ENCODE results near the gene CTU2. TPM values are rescaled to one million over a fixed set of nuclear protein-coding genes. Genes with fewer than 3 reads are reported as not detected.

Gene CTU2
- total and polyA plus RNA-seq, 9 of the 15 experiments (the other 6 are each of a cell fraction or from before 2014, with no cell fraction given), result 1.3 to 105 (median 23.2) TPM

- TF ChIP-seq ELF4 (CRISPR knock-in tag; IDR thresholded peaks at IDR 0.05) (no peak), SMARCE1 (IDR thresholded peaks at IDR 0.05) (no peak)
Observed at GRCh38 chr16:88741368-88741767, 35.1 kb downstream of the CTU2 start (continued).

GRCh38 chr16:88742896-88743605 is 36.7 kb downstream of the CTU2 start:
- H4K20me1 ChIP-seq (replicated peaks; ENCODE audit: control insufficient read depth, insufficient read depth, low read length), result peaks cover 26% of the 10 kb centered on the region; the same call in 1 of the 2 replicates
- no peaks in the 10 kb centered on the region for H3K9me3 ChIP-seq (replicated peaks; ENCODE audit: control insufficient read depth, insufficient read depth, low read depth, low read length)
- intact Hi-C loops (cut with micrococcal nuclease), result no loop called here
- peaks cover 6% of the 10 kb centered on the region for H3K9me1 ChIP-seq (ENCODE audit: control insufficient read depth, insufficient read depth, low read length)
- FAIRE-seq (no peak), DNase-seq (ENCODE audit: extremely low read depth in 1 of 4, low spot score in 3 of 4) (no peak), ATAC-seq (no peak)
- ChIA-PET CTCF (ENCODE audit: low intra/inter-chr PET ratio) (interaction anchor here (0.7 to 4.6 kb wide), 4 partner anchors 12 to 215 kb away, joined by 3 to 32 read pairs (median 5); partner anchors contain the start of gene PIEZO1), POLR2A (no interaction called here)
- H2AFZ ChIP-seq (ENCODE audit: low read depth, low read length), result no peak overlapping the region
- H3K4me2 ChIP-seq (ENCODE audit: insufficient read depth, low read length), result no peak overlapping the region
- peaks cover 37% of the 10 kb centered on the region for H3K79me2 ChIP-seq (ENCODE audit: control insufficient read depth, insufficient read depth, low read length)
- H3K9ac ChIP-seq (ENCODE audit: insufficient read depth in 1 of 2, low read depth in 2 of 2, low read length in 2 of 2), result peak overlapping the region in 1 of 2 experiments; percentile 67; a peak in 2 of 4 replicates
- no peaks in the 10 kb centered on the region for H3K27me3 ChIP-seq (ENCODE audit: control insufficient read depth in 2 of 2, insufficient read depth in 2 of 2, low read length in 2 of 2)
- WGBS (ENCODE audit: insufficient coverage, low coverage, missing lambda C conversion rate), result 98% methylated on average over 13 of the region's 19 CpGs
- H3K4me3 ChIP-seq, result no peak overlapping the region
- no peak overlapping the region for H3K27ac ChIP-seq (ENCODE audit: extremely low read depth, low read depth, low read length)
- H3K36me3 ChIP-seq (ENCODE audit: control insufficient read depth, insufficient read depth, low read length), result peaks cover 89% of the 10 kb centered on the region; the same call in 2 of the 3 replicates
- H3K4me1 ChIP-seq (replicated peaks in 1 of 2; ENCODE audit: control insufficient read depth in 2 of 2, insufficient read depth in 2 of 2, low read length in 2 of 2), result peaks cover 0 to 96% of the 10 kb centered on the region in 2 experiments; a peak in 2 of 5 replicates
- no TSS peak for BruUV-seq (replicated peaks)
- in situ Hi-C loops (cut with MboI), result no loop called here
- TF ChIP-seq POLR2G (IDR thresholded peaks at IDR 0.05; ENCODE audit: low read depth, low read length) (0 out of 2 replicates have a peak, but pooled peaks have one; percentile 10), FOXM1 (IDR thresholded peaks at IDR 0.05; ENCODE audit: low read depth) (no peak), FOXM1 (CRISPR knock-in tag; IDR thresholded peaks at IDR 0.05; ENCODE audit: low read depth) (no peak), HMG20B (CRISPR knock-in tag; IDR thresholded peaks at IDR 0.05) (no peak)
- TF ChIP-seq, protein P1, sequence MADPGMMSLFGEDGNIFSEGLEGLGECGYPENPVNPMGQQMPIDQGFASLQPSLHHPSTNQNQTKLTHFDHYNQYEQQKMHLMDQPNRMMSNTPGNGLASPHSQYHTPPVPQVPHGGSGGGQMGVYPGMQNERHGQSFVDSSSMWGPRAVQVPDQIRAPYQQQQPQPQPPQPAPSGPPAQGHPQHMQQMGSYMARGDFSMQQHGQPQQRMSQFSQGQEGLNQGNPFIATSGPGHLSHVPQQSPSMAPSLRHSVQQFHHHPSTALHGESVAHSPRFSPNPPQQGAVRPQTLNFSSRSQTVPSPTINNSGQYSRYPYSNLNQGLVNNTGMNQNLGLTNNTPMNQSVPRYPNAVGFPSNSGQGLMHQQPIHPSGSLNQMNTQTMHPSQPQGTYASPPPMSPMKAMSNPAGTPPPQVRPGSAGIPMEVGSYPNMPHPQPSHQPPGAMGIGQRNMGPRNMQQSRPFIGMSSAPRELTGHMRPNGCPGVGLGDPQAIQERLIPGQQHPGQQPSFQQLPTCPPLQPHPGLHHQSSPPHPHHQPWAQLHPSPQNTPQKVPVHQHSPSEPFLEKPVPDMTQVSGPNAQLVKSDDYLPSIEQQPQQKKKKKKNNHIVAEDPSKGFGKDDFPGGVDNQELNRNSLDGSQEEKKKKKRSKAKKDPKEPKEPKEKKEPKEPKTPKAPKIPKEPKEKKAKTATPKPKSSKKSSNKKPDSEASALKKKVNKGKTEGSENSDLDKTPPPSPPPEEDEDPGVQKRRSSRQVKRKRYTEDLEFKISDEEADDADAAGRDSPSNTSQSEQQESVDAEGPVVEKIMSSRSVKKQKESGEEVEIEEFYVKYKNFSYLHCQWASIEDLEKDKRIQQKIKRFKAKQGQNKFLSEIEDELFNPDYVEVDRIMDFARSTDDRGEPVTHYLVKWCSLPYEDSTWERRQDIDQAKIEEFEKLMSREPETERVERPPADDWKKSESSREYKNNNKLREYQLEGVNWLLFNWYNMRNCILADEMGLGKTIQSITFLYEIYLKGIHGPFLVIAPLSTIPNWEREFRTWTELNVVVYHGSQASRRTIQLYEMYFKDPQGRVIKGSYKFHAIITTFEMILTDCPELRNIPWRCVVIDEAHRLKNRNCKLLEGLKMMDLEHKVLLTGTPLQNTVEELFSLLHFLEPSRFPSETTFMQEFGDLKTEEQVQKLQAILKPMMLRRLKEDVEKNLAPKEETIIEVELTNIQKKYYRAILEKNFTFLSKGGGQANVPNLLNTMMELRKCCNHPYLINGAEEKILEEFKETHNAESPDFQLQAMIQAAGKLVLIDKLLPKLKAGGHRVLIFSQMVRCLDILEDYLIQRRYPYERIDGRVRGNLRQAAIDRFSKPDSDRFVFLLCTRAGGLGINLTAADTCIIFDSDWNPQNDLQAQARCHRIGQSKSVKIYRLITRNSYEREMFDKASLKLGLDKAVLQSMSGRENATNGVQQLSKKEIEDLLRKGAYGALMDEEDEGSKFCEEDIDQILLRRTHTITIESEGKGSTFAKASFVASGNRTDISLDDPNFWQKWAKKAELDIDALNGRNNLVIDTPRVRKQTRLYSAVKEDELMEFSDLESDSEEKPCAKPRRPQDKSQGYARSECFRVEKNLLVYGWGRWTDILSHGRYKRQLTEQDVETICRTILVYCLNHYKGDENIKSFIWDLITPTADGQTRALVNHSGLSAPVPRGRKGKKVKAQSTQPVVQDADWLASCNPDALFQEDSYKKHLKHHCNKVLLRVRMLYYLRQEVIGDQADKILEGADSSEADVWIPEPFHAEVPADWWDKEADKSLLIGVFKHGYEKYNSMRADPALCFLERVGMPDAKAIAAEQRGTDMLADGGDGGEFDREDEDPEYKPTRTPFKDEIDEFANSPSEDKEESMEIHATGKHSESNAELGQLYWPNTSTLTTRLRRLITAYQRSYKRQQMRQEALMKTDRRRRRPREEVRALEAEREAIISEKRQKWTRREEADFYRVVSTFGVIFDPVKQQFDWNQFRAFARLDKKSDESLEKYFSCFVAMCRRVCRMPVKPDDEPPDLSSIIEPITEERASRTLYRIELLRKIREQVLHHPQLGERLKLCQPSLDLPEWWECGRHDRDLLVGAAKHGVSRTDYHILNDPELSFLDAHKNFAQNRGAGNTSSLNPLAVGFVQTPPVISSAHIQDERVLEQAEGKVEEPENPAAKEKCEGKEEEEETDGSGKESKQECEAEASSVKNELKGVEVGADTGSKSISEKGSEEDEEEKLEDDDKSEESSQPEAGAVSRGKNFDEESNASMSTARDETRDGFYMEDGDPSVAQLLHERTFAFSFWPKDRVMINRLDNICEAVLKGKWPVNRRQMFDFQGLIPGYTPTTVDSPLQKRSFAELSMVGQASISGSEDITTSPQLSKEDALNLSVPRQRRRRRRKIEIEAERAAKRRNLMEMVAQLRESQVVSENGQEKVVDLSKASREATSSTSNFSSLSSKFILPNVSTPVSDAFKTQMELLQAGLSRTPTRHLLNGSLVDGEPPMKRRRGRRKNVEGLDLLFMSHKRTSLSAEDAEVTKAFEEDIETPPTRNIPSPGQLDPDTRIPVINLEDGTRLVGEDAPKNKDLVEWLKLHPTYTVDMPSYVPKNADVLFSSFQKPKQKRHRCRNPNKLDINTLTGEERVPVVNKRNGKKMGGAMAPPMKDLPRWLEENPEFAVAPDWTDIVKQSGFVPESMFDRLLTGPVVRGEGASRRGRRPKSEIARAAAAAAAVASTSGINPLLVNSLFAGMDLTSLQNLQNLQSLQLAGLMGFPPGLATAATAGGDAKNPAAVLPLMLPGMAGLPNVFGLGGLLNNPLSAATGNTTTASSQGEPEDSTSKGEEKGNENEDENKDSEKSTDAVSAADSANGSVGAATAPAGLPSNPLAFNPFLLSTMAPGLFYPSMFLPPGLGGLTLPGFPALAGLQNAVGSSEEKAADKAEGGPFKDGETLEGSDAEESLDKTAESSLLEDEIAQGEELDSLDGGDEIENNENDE (IDR thresholded peaks at IDR 0.05; ENCODE audit: low read depth, low read length), result no peak
